Activated T-helper 1 cell treated with Interleukin-2 at 50 U/mL for 16 hours (primary cell): ENCODE measurements around the gene AMBP.

Source experiments
- DNase-seq: peaks from one replicate; pipeline ENCODE4 v3.0.0-alpha.2; 2020; ENCODE audit warnings: low read depth

The AMBP gene

GRCh38 chr9:114078021-114078780, at the start of gene AMBP:
Gene AMBP, minus strand, starts transcription at chr9:114078300. Its CDS starts 91 bp downstream, at chr9:114078209.
- no peak for DNase-seq

DNA sequence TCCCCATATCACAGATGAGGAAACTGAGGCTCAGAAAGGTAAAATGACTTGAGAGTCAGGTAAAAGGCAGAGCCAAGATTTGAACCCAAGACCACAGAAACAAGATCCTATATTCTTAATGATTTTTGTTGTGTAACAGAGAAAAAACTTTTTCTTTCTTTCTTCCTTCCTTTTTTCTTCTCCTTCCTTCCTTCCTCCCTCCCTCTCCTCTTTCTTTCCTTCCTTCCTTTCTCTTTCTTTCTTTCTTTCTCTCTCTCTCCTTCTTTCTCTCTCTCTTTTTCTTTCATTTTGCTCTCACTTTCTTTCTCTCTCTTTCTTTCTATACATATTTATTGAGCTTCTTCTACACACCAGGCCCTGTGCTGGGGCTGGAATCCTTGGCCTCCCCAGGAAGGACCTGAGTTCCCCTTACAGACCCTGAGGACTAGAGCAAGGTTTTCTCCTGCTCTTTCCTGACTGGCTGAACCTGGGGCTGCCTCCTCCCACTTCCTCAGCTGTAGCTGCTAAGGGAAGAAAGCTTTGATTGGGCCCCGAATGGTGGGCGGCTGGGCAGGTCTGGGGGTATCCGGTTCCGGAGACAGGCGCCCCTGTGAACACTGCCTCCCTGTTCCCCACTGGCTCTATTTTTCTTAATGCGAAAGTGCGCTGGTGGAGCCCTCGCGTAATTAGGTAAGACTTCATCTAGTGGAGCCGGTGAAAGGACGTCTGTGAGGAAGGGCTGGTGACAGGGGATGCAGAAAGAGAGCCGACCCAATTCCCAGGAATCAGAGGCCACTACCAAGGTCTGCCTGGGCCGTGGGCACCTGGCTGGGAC, 48.4 kb upstream of the AMBP start:
- DNase-seq: no peak

- DNase-seq: no peak
Measured at GRCh38 chr9:114125476-114126013, 47.4 kb upstream of the AMBP start.

GRCh38 chr9:114124666-114125475, 46.8 kb upstream of the AMBP start:
- DNase-seq: no peak

DNA sequence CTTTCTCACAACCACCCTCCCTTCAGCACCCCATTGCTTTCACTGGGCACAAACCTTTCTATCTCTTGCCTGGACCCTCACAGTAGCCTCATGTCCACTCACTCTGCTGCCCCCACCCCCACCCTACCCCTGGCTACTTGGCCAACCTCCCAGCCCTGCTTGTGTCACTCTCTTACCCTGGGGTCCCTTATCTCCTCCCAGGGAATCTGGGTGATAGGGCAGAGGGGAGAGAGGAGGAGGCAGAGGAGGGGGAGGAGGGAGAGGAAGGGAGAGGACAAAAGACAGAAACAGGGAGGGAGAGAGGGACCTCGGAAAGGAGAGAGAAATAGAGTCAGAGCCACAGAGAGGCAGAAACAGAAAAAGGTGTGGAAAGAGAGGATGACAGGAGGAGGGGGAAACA, 46.0 kb upstream of the AMBP start:
- no peak for DNase-seq

DNA sequence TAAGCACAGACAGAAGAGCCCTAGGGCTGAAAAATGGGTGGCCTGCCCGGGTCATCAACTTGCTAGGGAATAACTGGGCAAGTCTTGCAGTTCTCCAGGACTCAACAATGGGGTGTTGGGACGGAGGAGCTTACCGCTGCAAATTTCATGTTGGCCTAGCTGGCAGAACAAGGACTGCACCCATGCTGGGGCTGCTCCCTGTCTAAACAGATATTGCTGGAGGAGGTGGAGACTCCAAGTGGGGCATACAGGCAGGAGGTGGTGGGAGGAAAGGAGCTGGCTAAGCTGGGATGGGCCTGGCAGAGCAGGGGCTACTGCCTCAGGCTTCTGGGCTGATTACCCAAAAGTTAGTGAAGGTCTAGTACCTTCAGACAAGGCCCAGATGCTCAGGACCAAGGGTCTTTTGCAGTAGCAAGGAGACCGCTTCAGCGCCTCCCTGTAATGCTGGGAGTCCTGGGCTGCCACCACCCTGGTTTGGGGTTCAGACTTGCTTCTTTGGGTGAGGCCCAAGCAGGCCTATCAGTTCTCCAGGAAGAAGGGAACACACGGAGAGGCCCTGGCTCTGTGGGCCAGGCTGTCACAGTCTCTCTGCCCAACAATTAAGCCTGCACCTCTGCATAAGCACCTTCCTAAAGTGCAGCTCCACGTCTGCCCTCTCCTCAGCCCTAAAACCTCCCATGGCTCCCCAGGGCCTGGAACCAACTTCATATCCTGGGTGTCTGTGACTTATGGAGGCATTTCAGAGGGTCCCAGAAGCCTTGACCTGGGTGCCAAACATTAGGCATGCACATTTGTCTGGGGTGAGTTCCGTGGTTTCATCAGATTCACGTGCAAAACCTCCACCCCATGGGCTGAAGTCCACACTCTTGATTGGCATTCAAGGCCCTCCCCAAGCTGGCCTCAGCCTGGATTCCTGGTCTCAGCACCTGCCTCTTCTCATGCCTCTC, 45.2 kb upstream of the AMBP start:
- DNase-seq: no peak

- no peak for DNase-seq
Measured at GRCh38 chr9:114122136-114123027, 44.3 kb upstream of the AMBP start.

DNA sequence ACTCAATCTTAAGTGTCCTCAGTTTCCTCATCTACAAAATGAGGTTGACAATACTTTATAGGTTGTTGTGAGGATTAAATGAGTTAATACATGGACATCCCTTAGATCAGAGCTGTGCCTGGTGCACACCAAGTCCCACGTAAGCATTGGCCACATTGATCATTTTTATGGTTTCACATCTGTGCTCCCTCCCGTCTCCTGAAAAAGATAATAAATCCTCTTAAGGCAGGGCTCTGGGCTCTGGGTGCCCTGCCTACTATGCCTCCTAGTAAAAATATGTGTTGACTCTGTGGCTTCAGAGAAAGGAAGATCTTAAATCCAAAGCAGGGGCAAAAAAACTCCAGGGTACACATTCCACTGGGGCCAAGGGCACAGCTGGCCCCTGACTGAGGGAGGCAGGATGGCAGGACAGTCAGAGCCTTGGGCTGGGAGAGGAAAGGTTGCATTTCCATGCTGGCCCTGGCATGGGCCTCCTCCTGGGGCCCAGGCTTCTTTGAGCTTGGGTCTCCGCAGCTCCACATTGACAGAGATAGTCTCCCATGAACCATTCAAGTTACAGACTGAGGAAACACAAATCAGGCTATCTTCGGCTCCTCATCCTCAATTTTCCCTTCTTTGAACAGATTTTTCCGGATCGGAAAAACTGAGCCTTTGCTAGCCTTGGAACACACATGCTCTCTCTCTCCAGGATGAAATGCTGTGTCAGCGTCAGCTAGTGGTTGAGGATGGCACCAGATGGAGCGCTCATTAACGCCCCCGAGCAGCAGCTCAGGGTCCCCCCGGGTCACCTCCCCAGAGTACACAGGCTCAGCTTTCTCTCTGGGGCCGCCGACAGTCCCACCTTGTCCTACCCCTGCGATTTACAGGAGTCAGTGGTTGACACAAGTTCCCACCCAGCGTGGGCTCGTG, 43.4 kb upstream of the AMBP start:
- DNase-seq: no peak

DNA sequence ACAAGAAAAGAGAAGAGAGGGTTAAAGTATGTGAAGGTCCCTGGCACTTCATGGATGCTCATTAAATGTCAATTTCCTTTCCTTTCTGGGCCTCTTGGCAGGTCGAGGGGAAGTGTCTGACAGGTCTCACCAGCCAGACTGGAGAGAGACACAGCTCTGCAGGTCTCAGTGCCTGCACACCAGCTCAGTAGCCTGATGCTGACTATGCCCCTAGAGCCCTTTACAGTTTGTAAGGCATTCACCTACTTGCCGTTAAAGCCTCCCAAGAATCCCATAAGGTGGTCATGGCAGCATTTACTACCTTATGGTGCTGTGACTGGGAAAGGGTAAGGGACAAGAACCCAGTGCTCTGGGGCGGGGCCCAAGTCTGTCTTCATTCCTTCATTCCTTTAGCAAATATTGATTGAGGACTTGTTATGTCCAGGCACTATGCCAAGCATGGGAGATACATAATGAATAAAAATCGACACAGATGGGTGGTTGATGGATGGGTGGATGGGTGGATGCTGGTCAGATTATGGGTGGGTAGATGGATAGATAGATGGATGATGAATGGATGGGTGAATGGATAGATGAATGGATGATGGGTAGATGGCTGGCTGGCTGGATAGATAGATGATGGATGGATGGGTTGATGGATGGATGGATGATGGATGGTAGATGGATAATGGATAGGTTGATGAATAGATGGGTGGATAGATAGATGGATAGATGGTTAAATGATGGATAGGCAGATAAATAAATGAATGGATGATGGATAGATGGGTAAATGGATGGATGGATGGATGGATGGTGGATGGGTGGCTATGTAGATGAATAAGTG, 42.3 kb upstream of the AMBP start:
- DNase-seq: no peak

GRCh38 chr9:114119242-114120191, 41.4 kb upstream of the AMBP start:
- no peak for DNase-seq

GRCh38 chr9:114117996-114118830, 40.1 kb upstream of the AMBP start:
- no peak for DNase-seq

DNA sequence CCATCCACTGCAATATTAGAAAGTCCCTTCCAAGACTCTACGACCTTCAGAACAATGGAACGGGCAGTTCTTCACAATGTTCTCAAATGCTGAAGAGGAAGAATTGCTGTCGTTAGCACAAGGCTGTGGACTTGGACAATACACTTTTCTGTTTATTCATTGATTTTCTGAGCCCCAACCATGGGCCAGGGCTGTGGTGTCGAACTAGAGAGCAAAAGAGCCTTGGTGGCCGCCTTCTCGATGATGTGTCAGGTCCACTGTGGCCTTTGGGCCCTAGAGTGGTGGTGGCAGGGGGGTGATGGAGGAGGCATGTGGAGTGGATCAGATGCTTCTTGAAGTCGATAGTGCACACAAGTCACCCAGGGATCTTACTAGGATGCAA, 39.5 kb upstream of the AMBP start:
- DNase-seq: no peak

GRCh38 chr9:114116126-114116747, 38.1 kb upstream of the AMBP start:
- DNase-seq: no peak

- DNase-seq: no peak
Measured at GRCh38 chr9:114115654-114116125, 37.6 kb upstream of the AMBP start.

GRCh38 chr9:114114364-114114763, 36.3 kb upstream of the AMBP start:
- no peak for DNase-seq
